ENCODE measurements around the gene MSX1. TPM values are rescaled to one million over a fixed set of nuclear protein-coding genes. Genes with fewer than 3 reads are reported as not detected.

MSX1 gene
- total and polyA plus RNA-seq, 2 of the 13 experiments (the other 11 are each of a cell fraction or from before 2014, with no cell fraction given), result 12.1 to 14.9 TPM

DNA sequence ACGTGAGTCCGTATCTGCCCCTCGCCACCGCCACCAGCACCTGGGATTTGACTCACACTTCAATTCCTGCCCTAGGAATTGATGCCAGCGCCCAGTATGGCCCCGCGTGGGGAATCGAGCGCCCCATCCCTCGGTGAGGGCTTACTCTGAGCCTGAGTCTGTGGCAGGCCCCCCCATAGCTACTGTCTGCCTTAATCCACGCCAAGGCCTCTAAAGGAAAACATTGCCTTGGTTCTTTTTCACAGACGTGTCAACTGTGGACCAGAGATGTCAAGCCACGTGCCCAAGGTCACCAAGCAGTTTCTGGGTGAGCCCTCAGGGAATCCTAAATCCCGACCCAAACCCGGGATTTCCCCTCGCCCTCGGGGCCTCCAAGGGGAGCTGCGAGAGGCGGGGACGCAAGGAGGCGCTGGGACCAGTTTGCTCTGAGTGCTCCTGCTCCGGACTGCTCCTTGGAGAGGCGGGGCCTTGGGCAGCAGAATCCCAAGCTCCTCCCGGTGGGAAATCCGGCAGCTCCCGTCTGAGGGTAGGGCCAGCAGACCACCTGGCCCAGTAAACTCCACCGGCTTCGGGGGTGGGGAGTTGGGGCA, 12.9 kb downstream of the MSX1 start:
- in situ Hi-C loops (cut with HindIII; ENCODE audit: extremely low pct_ligation_motif_present, low pct_unique_long_range_greater_than_20kb), result loop anchor here (10.0 kb wide), 1 partner anchor 308 kb away; no protein-coding TSS in a partner anchor
- ChIA-PET CTCF (ENCODE audit: low intra/inter-chr PET ratio, low total read pairs) (no interaction called here), POLR2A (no interaction called here)
- H2AFZ ChIP-seq (ENCODE audit: low read length), result no peak overlapping the region
- intact Hi-C loops (cut with micrococcal nuclease; ENCODE audit: unreplicated experiment), result no loop called here
- H3K9ac ChIP-seq (ENCODE audit: insufficient read depth, low read depth, low read length), result no peak overlapping the region
- H3K9me3 ChIP-seq (ENCODE audit: low read length), result no peaks in the 10 kb centered on the region
- ATAC-seq, result no peak
- H3K27me3 ChIP-seq (ENCODE audit: control insufficient read depth in 1 of 2, insufficient read depth in 2 of 2, low read length in 2 of 2), result peaks cover 0 to 56% of the 10 kb centered on the region in 2 experiments
- no peak overlapping the region for H3K4me2 ChIP-seq (ENCODE audit: low read depth, low read length)
- H3K27ac ChIP-seq (ENCODE audit: extremely low read length, insufficient read depth, low read length), result no peak overlapping the region
- H3K79me2 ChIP-seq (ENCODE audit: insufficient read depth, low read length), result no peaks in the 10 kb centered on the region
- 57% methylated on average over 18 of the region's 28 CpGs for WGBS (ENCODE audit: low lambda C conversion rate)
- H3K4me1 ChIP-seq (ENCODE audit: insufficient read depth, low read length), result peaks cover 15% of the 10 kb centered on the region
- TF ChIP-seq ZNF768 (CRISPR knock-in tag; IDR thresholded peaks at IDR 0.05), result peak; percentile 88
- no peak for TF ChIP-seq GATAD1 (CRISPR knock-in tag; IDR thresholded peaks at IDR 0.05)
- no peak for TF ChIP-seq ZNF563 (CRISPR knock-in tag; IDR thresholded peaks at IDR 0.05)
- TF ChIP-seq, protein P1, sequence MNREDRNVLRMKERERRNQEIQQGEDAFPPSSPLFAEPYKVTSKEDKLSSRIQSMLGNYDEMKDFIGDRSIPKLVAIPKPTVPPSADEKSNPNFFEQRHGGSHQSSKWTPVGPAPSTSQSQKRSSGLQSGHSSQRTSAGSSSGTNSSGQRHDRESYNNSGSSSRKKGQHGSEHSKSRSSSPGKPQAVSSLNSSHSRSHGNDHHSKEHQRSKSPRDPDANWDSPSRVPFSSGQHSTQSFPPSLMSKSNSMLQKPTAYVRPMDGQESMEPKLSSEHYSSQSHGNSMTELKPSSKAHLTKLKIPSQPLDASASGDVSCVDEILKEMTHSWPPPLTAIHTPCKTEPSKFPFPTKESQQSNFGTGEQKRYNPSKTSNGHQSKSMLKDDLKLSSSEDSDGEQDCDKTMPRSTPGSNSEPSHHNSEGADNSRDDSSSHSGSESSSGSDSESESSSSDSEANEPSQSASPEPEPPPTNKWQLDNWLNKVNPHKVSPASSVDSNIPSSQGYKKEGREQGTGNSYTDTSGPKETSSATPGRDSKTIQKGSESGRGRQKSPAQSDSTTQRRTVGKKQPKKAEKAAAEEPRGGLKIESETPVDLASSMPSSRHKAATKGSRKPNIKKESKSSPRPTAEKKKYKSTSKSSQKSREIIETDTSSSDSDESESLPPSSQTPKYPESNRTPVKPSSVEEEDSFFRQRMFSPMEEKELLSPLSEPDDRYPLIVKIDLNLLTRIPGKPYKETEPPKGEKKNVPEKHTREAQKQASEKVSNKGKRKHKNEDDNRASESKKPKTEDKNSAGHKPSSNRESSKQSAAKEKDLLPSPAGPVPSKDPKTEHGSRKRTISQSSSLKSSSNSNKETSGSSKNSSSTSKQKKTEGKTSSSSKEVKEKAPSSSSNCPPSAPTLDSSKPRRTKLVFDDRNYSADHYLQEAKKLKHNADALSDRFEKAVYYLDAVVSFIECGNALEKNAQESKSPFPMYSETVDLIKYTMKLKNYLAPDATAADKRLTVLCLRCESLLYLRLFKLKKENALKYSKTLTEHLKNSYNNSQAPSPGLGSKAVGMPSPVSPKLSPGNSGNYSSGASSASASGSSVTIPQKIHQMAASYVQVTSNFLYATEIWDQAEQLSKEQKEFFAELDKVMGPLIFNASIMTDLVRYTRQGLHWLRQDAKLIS (CRISPR knock-in tag; IDR thresholded peaks at IDR 0.05), result no peak
- TF ChIP-seq, protein P2, sequence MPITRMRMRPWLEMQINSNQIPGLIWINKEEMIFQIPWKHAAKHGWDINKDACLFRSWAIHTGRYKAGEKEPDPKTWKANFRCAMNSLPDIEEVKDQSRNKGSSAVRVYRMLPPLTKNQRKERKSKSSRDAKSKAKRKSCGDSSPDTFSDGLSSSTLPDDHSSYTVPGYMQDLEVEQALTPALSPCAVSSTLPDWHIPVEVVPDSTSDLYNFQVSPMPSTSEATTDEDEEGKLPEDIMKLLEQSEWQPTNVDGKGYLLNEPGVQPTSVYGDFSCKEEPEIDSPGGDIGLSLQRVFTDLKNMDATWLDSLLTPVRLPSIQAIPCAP (CRISPR knock-in tag; IDR thresholded peaks at IDR 0.05; ENCODE audit: low read depth), result no peak
- TF ChIP-seq, protein P3, sequence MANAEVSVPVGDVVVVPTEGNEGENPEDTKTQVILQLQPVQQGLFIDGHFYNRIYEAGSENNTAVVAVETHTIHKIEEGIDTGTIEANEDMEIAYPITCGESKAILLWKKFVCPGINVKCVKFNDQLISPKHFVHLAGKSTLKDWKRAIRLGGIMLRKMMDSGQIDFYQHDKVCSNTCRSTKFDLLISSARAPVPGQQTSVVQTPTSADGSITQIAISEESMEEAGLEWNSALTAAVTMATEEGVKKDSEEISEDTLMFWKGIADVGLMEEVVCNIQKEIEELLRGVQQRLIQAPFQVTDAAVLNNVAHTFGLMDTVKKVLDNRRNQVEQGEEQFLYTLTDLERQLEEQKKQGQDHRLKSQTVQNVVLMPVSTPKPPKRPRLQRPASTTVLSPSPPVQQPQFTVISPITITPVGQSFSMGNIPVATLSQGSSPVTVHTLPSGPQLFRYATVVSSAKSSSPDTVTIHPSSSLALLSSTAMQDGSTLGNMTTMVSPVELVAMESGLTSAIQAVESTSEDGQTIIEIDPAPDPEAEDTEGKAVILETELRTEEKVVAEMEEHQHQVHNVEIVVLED (CRISPR knock-in tag; IDR thresholded peaks at IDR 0.05; ENCODE audit: borderline replicate concordance), result no peak
- no peak for TF ChIP-seq PAF1 (CRISPR knock-in tag; IDR thresholded peaks at IDR 0.05)
- TF ChIP-seq, protein P4, sequence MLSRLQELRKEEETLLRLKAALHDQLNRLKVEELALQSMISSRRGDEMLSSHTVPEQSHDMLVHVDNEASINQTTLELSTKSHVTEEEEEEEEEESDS (CRISPR knock-in tag; IDR thresholded peaks at IDR 0.05; ENCODE audit: borderline replicate concordance), result no peak
- BruUV-seq (replicated peaks), result no TSS peak
- DNase-seq (ENCODE audit: low spot score), result no peak
- H3K36me3 ChIP-seq (replicated peaks in 1 of 2; ENCODE audit: control insufficient read depth in 1 of 2, insufficient read depth in 2 of 2, low read length in 2 of 2), result no peaks in the 10 kb centered on the region
- no peaks in the 10 kb centered on the region for H4K20me1 ChIP-seq (ENCODE audit: insufficient read depth, low read length)
- no peak for FAIRE-seq
- H3K4me3 ChIP-seq (replicated peaks in 1 of 3; ENCODE audit: insufficient read depth in 1 of 3, low read depth in 2 of 3, low read length in 3 of 3), result no peak overlapping the region
